OCI-LY3 (cell line): Measurements from ENCODE around the gene RIPPLY2.

Source experiments
- H2AFZ ChIP-seq: fragments of 200-600, 300-600 bp; shearing (Covaris generic); 2 replicates; pipeline ENCODE4 v1.6.0; 2014; ENCODE audit warnings: antibody characterized with exemption, low read depth, low read length
- H3K27ac ChIP-seq: fragments of 200-600, 300-600 bp; sonication (generic); 2 replicates; pipeline ENCODE4 v1.5.1; 2014; ENCODE audit warnings: mild to moderate bottlenecking, low read length, moderate library complexity, mixed read lengths
- H3K27me3 ChIP-seq: fragments of 200-600, 300-600 bp; sonication (generic); 2 replicates; pipeline ENCODE4 v1.6.1; 2014; ENCODE audit warnings: low read depth, low read length, mixed read lengths
- H3K36me3 ChIP-seq: fragments of 200-600, 300-600 bp; sonication (generic); replicated peaks from 2 replicates; pipeline ENCODE3; 2014; ENCODE audit warnings: low read depth, low read length, mixed read lengths
- H3K4me1 ChIP-seq: fragments of 300-600, 200-600 bp; sonication (generic); 2 replicates; pipeline ENCODE4 v1.6.1; 2014; ENCODE audit warnings: low read length, mixed read lengths
- H3K4me2 ChIP-seq: fragments of 200-600, 300-600 bp; sonication (generic); 2 replicates; pipeline ENCODE4 v1.6.1; 2014; ENCODE audit warnings: low read length, mixed read lengths
- H3K4me3 ChIP-seq: fragments of 300-600, 200-600 bp; sonication (generic); 2 replicates; pipeline ENCODE4 v1.5.1; 2014; ENCODE audit warnings: antibody characterized with exemption, mild to moderate bottlenecking, low read length, moderate library complexity
- H3K79me2 ChIP-seq: fragments of 300-600, 200-600 bp; shearing (Covaris generic); 2 replicates; pipeline ENCODE4 v1.6.1; 2014; ENCODE audit warnings: mild to moderate bottlenecking, low read length, mixed read lengths
- H3K9ac ChIP-seq: fragments of 300-600, 200-600 bp; shearing (Covaris generic); 2 replicates; pipeline ENCODE4 v1.6.0; 2014; ENCODE audit warnings: mild to moderate bottlenecking, low read length, moderate library complexity
- H3K9me3 ChIP-seq: fragments of 200-600, 300-600 bp; shearing (Covaris generic); 2 replicates; pipeline ENCODE4 v1.6.1; 2014; ENCODE audit warnings: low read length, mixed read lengths; ENCODE audit not compliant: insufficient read depth
- H4K20me1 ChIP-seq: fragments of 200-600, 300-600 bp; sonication (generic); 2 replicates; pipeline ENCODE4 v1.6.1; 2016; ENCODE audit warnings: low read length, mixed read lengths; ENCODE audit not compliant: insufficient read depth
- CTCF ChIP-seq: fragments of 200-600, 300-600 bp; sonication (generic); IDR thresholded peaks from 2 replicates; pipeline ENCODE4 v1.5.1; 2014; ENCODE audit warnings: antibody characterized with exemption, low read length, low read depth
- EZH2phosphoT487 ChIP-seq: fragments of 200-600 bp; shearing (Covaris generic); IDR thresholded peaks from 2 replicates; pipeline ENCODE4 v1.6.1; 2018; ENCODE audit warnings: antibody characterized with exemption, mixed run types, low read depth

The RIPPLY2 gene

GRCh38 chr6:83852528-83853177 is 507 bp upstream of the RIPPLY2 start:
- Histone ChIP-seq H3K4me3 (no peak overlapping the region), H3K9me3 (no peaks in the 10 kb centered on the region), H3K27me3 (no peaks in the 10 kb centered on the region), H4K20me1 (no peaks in the 10 kb centered on the region), H3K79me2 (no peaks in the 10 kb centered on the region), H3K9ac (no peak overlapping the region), H3K27ac (no peak overlapping the region), H3K4me2 (no peak overlapping the region), H2AFZ (no peak overlapping the region), H3K4me1 (peaks cover 17% of the 10 kb centered on the region), H3K36me3 (no peaks in the 10 kb centered on the region)
- TF ChIP-seq EZH2phosphoT487 = no peak
- no peak for TF ChIP-seq CTCF

- Histone ChIP-seq H3K4me1 (peaks cover 8% of the 10 kb centered on the region; the same call in 1 of the 2 replicates), H3K36me3 (no peaks in the 10 kb centered on the region), H3K79me2 (no peaks in the 10 kb centered on the region), H4K20me1 (no peaks in the 10 kb centered on the region), H2AFZ (no peak overlapping the region), H3K27ac (no peak overlapping the region), H3K9ac (no peak overlapping the region), H3K9me3 (no peaks in the 10 kb centered on the region), H3K4me3 (no peak overlapping the region), H3K27me3 (no peaks in the 10 kb centered on the region), H3K4me2 (no peak overlapping the region)
- no peak for TF ChIP-seq CTCF
- TF ChIP-seq EZH2phosphoT487 = no peak
These were observed 891 bp downstream of the RIPPLY2 start for GRCh38 chr6:83854001-83854501.

GRCh38 chr6:83854766-83855165 is 1.6 kb downstream of the RIPPLY2 start:
- Histone ChIP-seq H3K9ac (no peak overlapping the region), H3K4me2 (no peak overlapping the region), H3K79me2 (peaks cover 3% of the 10 kb centered on the region), H3K9me3 (no peaks in the 10 kb centered on the region), H3K27ac (no peak overlapping the region), H3K4me3 (no peak overlapping the region), H3K27me3 (no peaks in the 10 kb centered on the region), H3K36me3 (no peaks in the 10 kb centered on the region), H2AFZ (no peak overlapping the region), H4K20me1 (no peaks in the 10 kb centered on the region), H3K4me1 (peaks cover 8% of the 10 kb centered on the region; the same call in 1 of the 2 replicates)
- TF ChIP-seq EZH2phosphoT487 = no peak
- no peak for TF ChIP-seq CTCF

- Histone ChIP-seq H2AFZ (peak within 1 kb of the TSS; percentile 98), H3K9ac (peak within 1 kb of the TSS; percentile 88), H3K4me2 (peak within 1 kb of the TSS; percentile 91), H3K4me3 (peak within 1 kb of the TSS; percentile 96), H3K27ac (peak within 1 kb of the TSS; percentile 62), H3K36me3 (peaks cover 12% of the 10 kb centered on the region), H3K79me2 (peaks cover 45% of the 10 kb centered on the region), H3K27me3 (no peaks in the 10 kb centered on the region), H4K20me1 (peaks cover 26% of the 10 kb centered on the region), H3K4me1 (peaks cover 18% of the 10 kb centered on the region), H3K9me3 (no peaks in the 10 kb centered on the region)
- TF ChIP-seq CTCF (peak; percentile 47), EZH2phosphoT487 (no peak)
These were observed 6.5 kb downstream of the RIPPLY2 start, which contains the start of gene CYB5R4 for GRCh38 chr6:83859410-83860358. CYB5R4 (plus strand) TSS chr6:83859689; CDS start chr6:83859783, 94 bp downstream.
